IPS DF 6.9 (cell line): Measurements from ENCODE around the gene ALDH1A1.

Source experiments
- DNase-seq: peaks from one replicate; pipeline ENCODE4 v3.0.0-alpha.2; 2013; ENCODE audit warnings: low read depth, low spot score
- H3K27ac ChIP-seq: one replicate; pipeline ENCODE4 v1.5.1; 2013; ENCODE audit warnings: low read length, control low read depth
- H3K27me3 ChIP-seq: 2 replicates; pipeline ENCODE4 v1.6.1; 2013; ENCODE audit warnings: mild to moderate bottlenecking, low read length; ENCODE audit not compliant: control insufficient read depth, insufficient read depth
- H3K36me3 ChIP-seq: 2 replicates; pipeline ENCODE4 v1.6.1; 2013; ENCODE audit warnings: low read length; ENCODE audit not compliant: control insufficient read depth, insufficient read depth
- H3K4me1 ChIP-seq: 2 replicates; pipeline ENCODE4 v1.6.1; 2013; ENCODE audit warnings: low read length; ENCODE audit not compliant: control insufficient read depth, insufficient read depth
- H3K4me3 ChIP-seq: 2 replicates; pipeline ENCODE4 v1.5.1; 2013; ENCODE audit warnings: mild to moderate bottlenecking, low read length
- H3K9me3 ChIP-seq: 2 replicates; pipeline ENCODE4 v1.6.1; 2013; ENCODE audit warnings: low read length, inconsistent platforms; ENCODE audit not compliant: control insufficient read depth, insufficient read depth
- WGBS: extraction: QIAGEN DNeasy Blood & Tissue Kit; methylation state at CpG from one replicate; pipeline ENCODE4 v1.1.7; 2013; ENCODE audit warnings: mixed read lengths, missing lambda C conversion rate; ENCODE audit not compliant: insufficient read length, insufficient coverage; 5-methylcytosine and 5-hydroxymethylcytosine counted together

ALDH1A1 gene

GRCh38 chr9:72855321-72855720, 97.5 kb downstream of the ALDH1A1 start:
- no CpG with 5 or more reads among the region's 1 CpG for WGBS
- H3K9me3 ChIP-seq, result no peaks in the 10 kb centered on the region
- DNase-seq, result no peak
- no peak overlapping the region for H3K4me3 ChIP-seq
- no peaks in the 10 kb centered on the region for H3K4me1 ChIP-seq
- H3K36me3 ChIP-seq, result no peaks in the 10 kb centered on the region
- no peak overlapping the region for H3K27ac ChIP-seq
- no peaks in the 10 kb centered on the region for H3K27me3 ChIP-seq
